Mesendoderm (in vitro differentiated cells): ENCODE data around the gene UCN2. TPM values are rescaled to one million over a fixed set of nuclear protein-coding genes. Genes with fewer than 3 reads are reported as not detected.

Experiments used
- DNase-seq: peaks from one replicate; pipeline ENCODE4 v3.0.0; 2013
- H2AK5ac ChIP-seq: 2 replicates; pipeline ENCODE4 v1.6.1; 2013; ENCODE audit warnings: low read length, inconsistent platforms
- H2BK120ac ChIP-seq: 2 replicates; pipeline ENCODE4 v1.6.1; 2013; ENCODE audit warnings: low read depth, mild to moderate bottlenecking, low read length, moderate library complexity, mixed read lengths
- H2BK15ac ChIP-seq: replicated peaks from 2 replicates; pipeline ENCODE4 v1.6.1; 2013; ENCODE audit warnings: low read depth, mild to moderate bottlenecking, moderate library complexity
- H2BK5ac ChIP-seq: 2 replicates; pipeline ENCODE4 v1.6.1; 2013; ENCODE audit warnings: low read length, inconsistent platforms
- H3K18ac ChIP-seq: 2 replicates; pipeline ENCODE4 v1.6.1; 2013; ENCODE audit warnings: mild to moderate bottlenecking, low read length, mixed read lengths
- H3K23ac ChIP-seq: one replicate; pipeline ENCODE4 v1.6.1; 2013; ENCODE audit warnings: low read length
- H3K27ac ChIP-seq: 2 replicates; pipeline ENCODE4 v1.5.1; 2013; ENCODE audit warnings: low read depth, mild to moderate bottlenecking, inconsistent platforms, low read length, moderate library complexity
- H3K27me3 ChIP-seq: 2 replicates; pipeline ENCODE4 v1.6.1; 2013; ENCODE audit warnings: low read length, control low read depth, mild to moderate bottlenecking, inconsistent platforms; ENCODE audit not compliant: insufficient read depth, poor library complexity
- H3K36me3 ChIP-seq: 2 replicates; pipeline ENCODE4 v1.6.1; 2013; ENCODE audit warnings: low read length, inconsistent platforms; ENCODE audit not compliant: control insufficient read depth, insufficient read depth
- H3K4ac ChIP-seq: one replicate; pipeline ENCODE4 v1.6.1; 2013; ENCODE audit warnings: low read depth, mild to moderate bottlenecking, low read length, moderate library complexity
- H3K4me1 ChIP-seq: 2 replicates; pipeline ENCODE4 v1.6.1; 2013; ENCODE audit warnings: low read depth, low read length, inconsistent platforms; ENCODE audit not compliant: control insufficient read depth
- H3K4me2 ChIP-seq: 2 replicates; pipeline ENCODE4 v1.6.1; 2013; ENCODE audit warnings: low read length
- H3K4me3 ChIP-seq: 2 replicates; pipeline ENCODE4 v1.5.1; 2013; ENCODE audit warnings: mild to moderate bottlenecking, low read length
- H3K56ac ChIP-seq: one replicate; pipeline ENCODE4 v1.6.1; 2013; ENCODE audit warnings: low read length
- H3K79me1 ChIP-seq: 2 replicates; pipeline ENCODE4 v1.6.1; 2013; ENCODE audit warnings: low read length, inconsistent platforms
- H3K79me2 ChIP-seq: 2 replicates; pipeline ENCODE4 v1.6.1; 2013; ENCODE audit warnings: mild to moderate bottlenecking, low read length; ENCODE audit not compliant: control insufficient read depth, insufficient read depth
- H3K9ac ChIP-seq: 2 replicates; pipeline ENCODE4 v1.6.1; 2013; ENCODE audit warnings: low read length, inconsistent platforms
- H4K5ac ChIP-seq: one replicate; pipeline ENCODE4 v1.6.1; 2013; ENCODE audit warnings: low read length
- H4K8ac ChIP-seq: one replicate; pipeline ENCODE4 v1.6.1; 2013; ENCODE audit warnings: low read depth, mild to moderate bottlenecking, control low read depth, low read length, moderate library complexity
- WGBS: extraction: QIAGEN DNeasy Blood & Tissue Kit; methylation state at CpG from one replicate; pipeline ENCODE4 v1.1.7; 2013; ENCODE audit warnings: low lambda C conversion rate, missing lambda C conversion rate; ENCODE audit not compliant: insufficient coverage; ENCODE audit errors: extremely low coverage; 5-methylcytosine and 5-hydroxymethylcytosine counted together
- polyA plus RNA-seq, 2 experiments: library from polyadenylated mRNA; stranded (reverse); fragments of 200-250 nt; gene quantifications; one replicate each; pipeline ENCODE4 v1.2.3, GENCODE V29; 2013

Gene UCN2, protein sequence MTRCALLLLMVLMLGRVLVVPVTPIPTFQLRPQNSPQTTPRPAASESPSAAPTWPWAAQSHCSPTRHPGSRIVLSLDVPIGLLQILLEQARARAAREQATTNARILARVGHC
- 0.11 TPM for polyA plus RNA-seq (2013, experiment 1 of 2)
- 0.17 TPM for polyA plus RNA-seq (2013, experiment 2 of 2)

DNA sequence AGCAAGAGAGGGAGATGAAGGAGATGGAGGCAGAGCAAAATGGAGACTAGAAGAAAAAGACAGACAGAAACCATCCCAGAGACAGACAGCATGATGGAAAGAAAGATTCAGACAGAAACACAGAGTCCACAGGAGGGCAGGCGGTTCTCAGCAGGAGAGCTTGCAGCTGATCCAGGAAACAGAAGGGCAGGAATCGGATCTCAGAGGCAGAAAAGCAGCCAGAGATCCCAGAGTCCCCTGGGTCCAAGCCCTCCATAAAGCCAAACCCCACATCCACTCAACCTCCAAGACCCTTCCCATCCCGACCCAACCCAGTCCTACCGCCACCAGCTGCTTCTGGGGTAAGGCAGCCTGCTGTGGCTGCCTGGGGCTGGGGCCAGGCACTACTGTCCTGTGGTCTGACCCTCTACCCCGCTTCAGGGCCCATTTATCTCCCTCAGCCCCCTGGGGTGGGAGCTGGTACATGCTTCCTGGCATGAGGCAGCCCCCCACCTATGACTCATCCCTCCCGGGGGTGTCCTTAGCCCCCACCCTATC, at the start of gene UCN2:
Gene UCN2, minus strand, starts transcription at position 400 of the 537 bp plus-strand sequence. CDS start 657 bp downstream, outside the sequence.
- Histone ChIP-seq H2AK5ac (no peak within 1 kb of the TSS), H3K27me3 (no peaks in the 10 kb centered on the region), H3K79me1 (no peaks in the 10 kb centered on the region), H3K4ac (no peak within 1 kb of the TSS), H3K23ac (no peak within 1 kb of the TSS), H3K36me3 (no peaks in the 10 kb centered on the region), H2BK15ac (no peak within 1 kb of the TSS), H3K4me3 (no peak within 1 kb of the TSS), H3K56ac (peak within 1 kb of the TSS; percentile 53), H3K79me2 (no peaks in the 10 kb centered on the region), H3K4me1 (peaks cover 2% of the 10 kb centered on the region), H2BK120ac (no peak within 1 kb of the TSS), H4K8ac (no peak within 1 kb of the TSS), H3K9ac (no peak within 1 kb of the TSS), H4K5ac (no peak within 1 kb of the TSS), H3K27ac (no peak within 1 kb of the TSS), H3K4me2 (no peak within 1 kb of the TSS), H2BK5ac (no peak within 1 kb of the TSS), H3K18ac (no peak within 1 kb of the TSS)
- no peak for DNase-seq
- no CpG with 5 or more reads among the region's 6 CpGs for WGBS

DNA sequence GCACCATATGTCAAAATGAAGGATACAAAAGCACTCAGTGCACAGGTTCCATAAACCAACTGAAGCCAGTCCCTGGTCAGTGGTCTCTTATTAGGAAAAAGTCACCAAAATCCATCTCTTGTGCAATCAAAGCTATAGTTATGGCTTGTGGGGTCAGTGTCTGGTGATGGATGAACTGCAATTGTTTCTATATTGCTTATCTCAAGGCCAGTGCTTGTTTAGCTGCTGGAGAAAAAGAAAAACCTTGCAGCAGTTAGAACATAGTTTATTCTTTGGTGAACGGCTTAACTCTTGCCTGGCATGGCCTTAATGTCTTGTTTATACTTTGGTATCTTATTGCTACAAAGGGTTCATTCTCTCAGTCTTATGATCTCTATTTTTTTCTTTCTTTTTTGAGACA, 48.7 kb upstream of the UCN2 start:
- H3K56ac ChIP-seq, result no peak overlapping the region
- no peak overlapping the region for H2BK120ac ChIP-seq
- no peak overlapping the region for H3K4ac ChIP-seq
- H4K5ac ChIP-seq, result no peak overlapping the region
- no peak overlapping the region for H3K4me2 ChIP-seq
- H3K36me3 ChIP-seq, result no peaks in the 10 kb centered on the region
- H2BK15ac ChIP-seq, result no peak overlapping the region
- H4K8ac ChIP-seq, result no peak overlapping the region
- no peak for DNase-seq
- no peak overlapping the region for H2BK5ac ChIP-seq
- H2AK5ac ChIP-seq, result no peak overlapping the region
- H3K27me3 ChIP-seq, result no peaks in the 10 kb centered on the region
- no peaks in the 10 kb centered on the region for H3K4me1 ChIP-seq
- H3K4me3 ChIP-seq, result no peak overlapping the region
- H3K79me1 ChIP-seq, result peaks cover 3% of the 10 kb centered on the region
- no peak overlapping the region for H3K9ac ChIP-seq
- WGBS, result no CpG with 5 or more reads among the region's 1 CpG
- H3K23ac ChIP-seq, result no peak overlapping the region
- no peak overlapping the region for H3K18ac ChIP-seq
- no peak overlapping the region for H3K27ac ChIP-seq
- H3K79me2 ChIP-seq, result peaks cover 11% of the 10 kb centered on the region

DNA sequence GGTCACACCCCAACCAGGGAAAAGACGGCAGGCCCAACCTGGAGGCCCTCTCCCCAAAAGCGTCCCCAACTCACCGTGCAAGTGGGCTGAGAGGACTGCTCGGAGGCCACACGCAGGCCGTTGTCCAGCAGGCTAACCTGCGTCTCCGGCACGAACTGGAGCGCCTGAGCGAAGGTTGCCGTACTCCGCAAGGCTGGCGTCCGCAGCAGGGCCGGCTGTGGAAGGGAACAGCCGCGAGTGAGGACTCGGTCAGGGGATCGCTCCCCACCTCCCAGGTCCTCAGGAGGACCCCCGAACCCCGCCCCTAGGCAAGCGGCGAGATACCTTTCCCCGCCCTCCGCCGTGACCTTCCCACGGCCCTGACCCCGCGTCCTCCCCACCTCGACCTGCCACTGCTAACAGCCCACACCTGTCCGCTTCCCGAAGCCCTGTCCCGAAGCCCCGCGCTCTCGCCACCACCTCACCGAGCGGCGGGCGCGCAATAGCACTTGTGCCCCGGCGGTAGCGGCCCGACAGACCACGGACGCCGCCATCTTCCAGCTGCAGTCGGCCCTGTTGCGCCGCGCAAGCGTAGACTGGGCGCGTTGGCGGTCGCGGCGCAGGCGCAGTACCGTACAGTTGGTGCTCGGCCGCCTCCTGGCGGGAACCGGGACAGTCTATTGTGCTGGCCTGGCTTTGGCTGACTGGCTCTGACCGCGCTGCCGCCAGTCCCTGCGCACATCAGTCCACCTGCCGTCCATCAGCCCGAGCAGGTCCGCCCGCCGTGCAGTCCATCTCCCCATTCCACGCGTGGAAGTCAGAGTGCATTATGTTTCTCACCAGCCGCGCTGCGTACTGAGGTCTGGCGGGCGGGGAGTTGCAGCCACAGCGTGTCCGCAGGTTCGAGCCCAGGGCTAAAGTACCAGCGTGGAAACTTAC, 45.8 kb upstream of the UCN2 start, which contains the start of gene UQCRC1:
Gene UQCRC1, minus strand, starts transcription at position 559 of the 918 bp plus-strand sequence. Its CDS starts 26 bp downstream, at position 533.
- H3K4me2 ChIP-seq, result peak within 1 kb of the TSS; percentile 94
- H2BK5ac ChIP-seq, result peak within 1 kb of the TSS; percentile 98
- no peak within 1 kb of the TSS for H2BK15ac ChIP-seq
- peaks cover 3% of the 10 kb centered on the region for H3K79me1 ChIP-seq
- H3K4ac ChIP-seq, result peak within 1 kb of the TSS; percentile 44
- H3K9ac ChIP-seq, result peak within 1 kb of the TSS; percentile 99
- H3K56ac ChIP-seq, result peak within 1 kb of the TSS; percentile 100
- peak; percentile 96 for DNase-seq
- H3K4me3 ChIP-seq, result peak within 1 kb of the TSS; percentile 99
- H3K27me3 ChIP-seq, result no peaks in the 10 kb centered on the region
- H3K36me3 ChIP-seq, result peaks cover 9% of the 10 kb centered on the region
- WGBS, result no CpG with 5 or more reads among the region's 86 CpGs
- H3K18ac ChIP-seq, result peak within 1 kb of the TSS; percentile 35
- H2AK5ac ChIP-seq, result no peak within 1 kb of the TSS
- H3K79me2 ChIP-seq, result peaks cover 11% of the 10 kb centered on the region
- H3K23ac ChIP-seq, result peak within 1 kb of the TSS; percentile 100
- no peaks in the 10 kb centered on the region for H3K4me1 ChIP-seq
- no peak within 1 kb of the TSS for H4K8ac ChIP-seq
- no peak within 1 kb of the TSS for H2BK120ac ChIP-seq
- H4K5ac ChIP-seq, result no peak within 1 kb of the TSS
- peak within 1 kb of the TSS; percentile 74 for H3K27ac ChIP-seq

DNA sequence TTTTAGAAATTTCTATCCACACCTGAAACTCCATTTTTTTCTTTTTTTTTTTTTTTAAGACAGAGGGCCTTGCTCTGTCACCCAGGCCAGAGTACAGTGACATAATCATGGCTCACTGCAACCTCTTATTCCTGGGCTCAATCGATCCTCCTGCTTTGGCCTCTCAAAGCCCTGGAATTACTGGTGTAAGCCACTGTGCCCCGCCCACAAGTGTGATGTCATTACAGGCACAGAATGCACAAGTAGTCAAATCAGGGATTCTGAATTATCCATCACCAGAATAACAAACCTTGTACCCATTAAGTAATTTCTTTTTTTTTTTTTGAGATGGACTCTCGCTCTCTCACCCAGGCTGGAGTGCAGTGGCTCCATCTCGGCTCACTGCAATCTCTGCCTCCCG, 43.9 kb upstream of the UCN2 start:
- Histone ChIP-seq H2BK5ac (no peak overlapping the region), H4K8ac (no peak overlapping the region), H2BK15ac (no peak overlapping the region), H2BK120ac (no peak overlapping the region), H3K9ac (no peak overlapping the region), H3K23ac (no peak overlapping the region), H3K4me3 (no peak overlapping the region), H3K36me3 (peaks cover 22% of the 10 kb centered on the region), H3K4ac (no peak overlapping the region), H3K18ac (no peak overlapping the region), H3K27me3 (no peaks in the 10 kb centered on the region), H3K79me1 (peaks cover 6% of the 10 kb centered on the region), H3K79me2 (peaks cover 11% of the 10 kb centered on the region), H2AK5ac (no peak overlapping the region), H3K56ac (no peak overlapping the region), H4K5ac (no peak overlapping the region), H3K4me2 (no peak overlapping the region), H3K27ac (no peak overlapping the region), H3K4me1 (no peaks in the 10 kb centered on the region)
- no CpG with 5 or more reads among the region's 5 CpGs for WGBS
- DNase-seq, result no peak

DNA sequence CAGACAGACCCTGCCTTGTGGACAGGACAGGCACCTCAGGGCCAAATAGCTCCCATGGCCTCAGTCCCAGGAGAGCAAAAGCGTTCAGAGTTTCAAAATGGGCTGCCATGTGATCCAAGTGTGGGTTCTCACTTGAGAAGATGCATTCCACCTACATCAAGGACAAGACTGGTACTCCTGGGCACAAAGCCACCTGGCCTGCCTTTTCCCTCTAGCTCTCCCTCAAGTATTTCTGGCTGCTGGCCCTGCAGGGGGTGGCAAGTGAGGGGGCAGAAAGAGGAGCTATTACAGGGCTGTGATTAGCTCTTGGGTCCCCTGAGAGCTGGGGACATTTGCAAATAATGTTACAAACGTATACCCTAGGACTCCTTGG, 38.0 kb upstream of the UCN2 start:
- H3K79me1 ChIP-seq, result peaks cover 3% of the 10 kb centered on the region
- no peaks in the 10 kb centered on the region for H3K4me1 ChIP-seq
- no CpG with 5 or more reads among the region's 2 CpGs for WGBS
- H3K56ac ChIP-seq, result no peak overlapping the region
- H3K18ac ChIP-seq, result no peak overlapping the region
- H2BK5ac ChIP-seq, result no peak overlapping the region
- H4K5ac ChIP-seq, result no peak overlapping the region
- no peak overlapping the region for H3K4me3 ChIP-seq
- no peaks in the 10 kb centered on the region for H3K79me2 ChIP-seq
- H3K27ac ChIP-seq, result no peak overlapping the region
- no peak overlapping the region for H3K23ac ChIP-seq
- no peak overlapping the region for H3K4ac ChIP-seq
- no peak overlapping the region for H2BK120ac ChIP-seq
- no peak overlapping the region for H2AK5ac ChIP-seq
- H4K8ac ChIP-seq, result no peak overlapping the region
- no peak for DNase-seq
- H3K9ac ChIP-seq, result no peak overlapping the region
- H3K27me3 ChIP-seq, result no peaks in the 10 kb centered on the region
- peaks cover 47% of the 10 kb centered on the region for H3K36me3 ChIP-seq
- H3K4me2 ChIP-seq, result no peak overlapping the region
- no peak overlapping the region for H2BK15ac ChIP-seq
